Activated CD4-positive, alpha-beta T cell treated with anti-CD3 and anti-CD28 coated beads, Interleukin-2, Interleukin-6, amounts not matched to agents 100 ng/mL and 50 ng/mL, durations not matched to agents 16 hours and 8 hours (primary cell): Measurements from ENCODE around the gene KPNA1.

Source experiments
- DNase-seq: peaks from one replicate; pipeline ENCODE4 v3.0.0-alpha.2; 2020

The KPNA1 gene

DNA sequence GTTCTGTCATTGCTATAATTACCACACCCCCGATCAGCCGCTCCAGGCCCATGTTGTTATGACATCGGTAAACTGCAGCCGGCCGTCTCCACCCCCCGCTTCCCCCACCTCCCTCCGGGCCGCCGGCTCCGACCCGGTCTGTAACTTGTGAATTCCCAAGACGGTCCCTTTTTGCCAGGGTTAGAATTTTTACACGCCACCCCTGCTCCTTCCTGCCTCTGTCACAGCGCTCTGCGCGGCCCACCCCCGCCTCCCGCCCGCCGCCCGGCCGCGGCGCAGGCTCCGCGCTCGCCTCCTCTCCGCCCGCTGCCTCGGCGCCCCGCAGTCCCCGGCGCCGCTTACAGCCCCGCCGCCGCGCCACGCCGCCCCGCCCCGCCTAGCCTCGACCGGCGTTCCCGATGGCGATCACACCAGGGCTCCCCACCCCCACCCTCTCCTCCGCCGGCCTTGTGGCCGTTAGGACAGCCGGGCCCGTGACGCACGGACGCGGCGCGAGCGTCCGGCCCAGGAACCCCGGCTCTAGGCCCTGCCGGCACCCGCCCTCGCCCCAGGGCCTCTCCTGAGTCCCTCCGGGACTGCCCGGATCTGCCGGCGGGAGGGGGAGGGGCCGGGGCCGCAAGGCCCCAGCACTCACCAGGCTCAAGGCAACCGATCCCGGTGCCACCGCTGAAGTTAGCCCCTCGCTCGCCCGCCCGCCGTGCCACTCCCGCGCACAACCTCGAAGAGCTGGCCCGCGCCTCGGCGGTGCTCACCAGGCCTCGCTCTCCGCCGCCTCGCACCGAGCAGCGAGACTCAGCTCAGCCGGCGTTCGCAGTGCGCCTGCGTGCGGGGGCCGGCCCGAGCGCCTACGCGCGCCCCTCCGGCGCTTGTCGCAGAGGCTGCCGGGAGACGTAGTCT is at the start of gene KPNA1:
TSS of gene KPNA1 (minus strand) at position 817 of the 897 bp plus-strand sequence. CDS start 18,374 bp downstream, outside the sequence.
- DNase-seq: peak; percentile 92

DNA sequence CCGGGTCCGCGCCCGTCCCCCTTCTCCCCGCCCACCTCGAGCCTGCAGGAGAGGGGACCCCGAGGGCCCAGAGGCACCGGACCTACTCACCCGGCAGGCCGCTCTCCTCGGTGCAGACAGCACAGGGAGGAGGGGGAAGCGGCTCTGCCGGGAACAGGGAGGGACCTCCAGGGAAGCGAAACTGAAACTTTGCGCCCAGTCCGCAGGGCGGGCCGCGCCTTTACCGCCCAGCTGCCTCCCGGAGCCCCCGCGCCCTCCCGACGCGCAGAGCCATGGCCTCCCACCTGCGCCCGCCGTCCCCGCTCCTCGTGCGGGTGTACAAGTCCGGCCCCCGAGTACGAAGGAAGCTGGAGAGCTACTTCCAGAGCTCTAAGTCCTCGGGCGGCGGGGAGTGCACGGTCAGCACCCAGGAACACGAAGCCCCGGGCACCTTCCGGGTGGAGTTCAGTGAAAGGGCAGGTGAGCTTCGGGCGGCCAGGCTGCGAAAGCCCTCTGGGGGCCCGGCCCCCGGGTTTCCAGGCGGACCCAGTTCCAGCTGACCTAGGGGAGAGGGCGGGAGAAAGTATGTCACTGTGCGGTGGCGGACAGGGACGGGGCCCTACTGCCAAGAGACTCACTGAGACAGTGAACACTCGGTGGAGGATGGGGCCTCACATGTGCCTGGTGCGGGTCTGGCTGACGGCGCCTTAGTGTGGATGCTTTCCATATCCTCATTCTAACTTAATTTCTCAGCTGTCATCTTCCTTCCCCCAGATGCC is 49.6 kb upstream of the KPNA1 start, which contains the start of the genes DTX3L and PARP9:
TSS of gene DTX3L (plus strand) at position 184 of the 758 bp plus-strand sequence. CDS start at position 273, 89 bp downstream.
TSS of gene PARP9 (minus strand) at position 146 of the 758 bp plus-strand sequence. CDS start 4,680 bp downstream, outside the sequence.
- peak; percentile 84 for DNase-seq

DNA sequence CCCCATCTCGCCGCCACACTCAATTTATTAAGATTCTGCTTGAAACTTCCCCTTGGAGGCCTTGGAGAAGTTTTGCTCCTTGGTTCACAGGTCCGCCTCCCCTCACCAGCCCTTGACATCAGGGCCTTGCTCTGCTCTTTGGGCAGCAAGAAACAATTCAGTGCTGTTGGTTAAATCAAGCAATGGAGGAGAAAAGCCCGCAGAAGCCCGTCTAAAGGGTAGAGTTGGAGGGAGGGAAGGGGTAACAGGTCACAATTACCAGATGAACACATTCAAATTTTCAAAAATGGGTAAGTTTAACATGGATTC is 48.9 kb upstream of the KPNA1 start:
- peak; percentile 34 for DNase-seq

DNA sequence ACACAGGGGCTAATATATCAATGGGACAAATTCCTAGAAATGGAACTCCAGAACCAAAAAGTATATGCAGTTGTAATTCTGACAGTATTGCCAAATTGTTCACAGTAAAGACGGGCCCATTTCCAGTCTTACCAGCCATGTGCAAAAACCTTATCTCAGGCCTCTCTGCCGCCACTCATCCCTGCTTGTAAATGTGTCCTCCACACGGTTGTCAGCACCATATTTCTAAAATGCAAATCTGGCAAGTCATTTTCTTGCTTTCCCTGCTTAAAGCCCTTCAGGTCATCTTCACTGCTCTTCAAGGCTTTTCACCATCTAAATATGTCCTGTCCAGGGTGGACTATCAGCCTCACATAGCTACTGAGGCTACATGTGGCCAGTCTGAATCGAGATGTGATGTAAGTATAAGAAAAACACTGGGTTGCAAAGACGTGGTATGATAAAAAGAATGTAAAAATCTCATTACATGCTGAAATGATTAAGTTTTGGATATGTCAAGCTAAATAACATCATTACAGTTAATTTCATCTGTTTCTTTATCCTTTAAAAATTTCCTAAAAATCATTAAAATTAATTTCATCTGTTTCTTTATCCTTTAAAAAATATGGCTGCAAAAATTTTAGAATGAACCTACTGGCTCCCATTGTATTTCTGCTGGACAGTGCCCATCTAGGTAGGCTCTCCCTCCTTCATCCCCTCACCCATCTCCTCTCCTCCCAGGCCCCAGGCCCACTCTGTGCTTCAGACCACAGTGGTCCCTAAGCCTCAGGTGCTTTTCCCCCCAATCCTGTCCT is 48.4 kb upstream of the KPNA1 start:
- no peak for DNase-seq

DNA sequence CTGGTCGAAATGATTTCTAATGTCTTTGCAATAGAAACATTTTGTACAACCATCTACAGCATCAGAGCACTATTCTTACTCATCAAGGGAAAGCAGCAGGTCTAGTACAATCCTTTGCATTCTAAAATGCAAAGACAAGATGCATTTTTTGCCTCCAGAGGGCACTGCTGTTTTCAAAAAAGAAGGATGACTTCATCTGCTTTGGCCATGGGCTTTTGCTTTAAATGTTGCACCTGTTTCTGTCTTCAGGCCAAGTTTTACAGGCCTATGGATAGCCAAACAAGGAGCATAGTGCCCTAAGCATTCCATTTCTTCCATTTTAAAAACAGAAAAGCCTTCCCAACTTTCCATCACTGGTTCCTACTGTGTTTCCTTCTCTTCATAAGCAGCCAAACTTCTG is 45.9 kb upstream of the KPNA1 start:
- DNase-seq: peak; percentile 75

DNA sequence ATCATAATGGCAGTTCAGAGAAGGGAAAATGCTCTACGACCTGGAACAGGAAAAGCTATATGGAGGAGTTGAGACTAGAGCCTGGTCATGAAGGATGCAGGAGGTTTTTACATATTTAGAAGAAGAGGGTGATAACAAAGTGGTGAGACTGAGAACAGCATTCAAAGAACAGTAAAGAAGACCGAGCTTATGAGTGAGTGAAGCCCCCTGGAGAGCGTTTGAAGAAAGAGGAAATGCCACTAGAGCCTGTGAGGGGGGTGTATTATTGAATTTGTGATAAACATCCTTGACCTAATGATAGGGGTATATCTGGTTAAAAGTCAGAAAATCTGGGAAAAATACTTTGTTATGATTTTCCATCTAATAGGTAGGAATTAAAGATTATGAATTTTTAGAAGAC is 45.2 kb upstream of the KPNA1 start:
- DNase-seq: no peak

DNA sequence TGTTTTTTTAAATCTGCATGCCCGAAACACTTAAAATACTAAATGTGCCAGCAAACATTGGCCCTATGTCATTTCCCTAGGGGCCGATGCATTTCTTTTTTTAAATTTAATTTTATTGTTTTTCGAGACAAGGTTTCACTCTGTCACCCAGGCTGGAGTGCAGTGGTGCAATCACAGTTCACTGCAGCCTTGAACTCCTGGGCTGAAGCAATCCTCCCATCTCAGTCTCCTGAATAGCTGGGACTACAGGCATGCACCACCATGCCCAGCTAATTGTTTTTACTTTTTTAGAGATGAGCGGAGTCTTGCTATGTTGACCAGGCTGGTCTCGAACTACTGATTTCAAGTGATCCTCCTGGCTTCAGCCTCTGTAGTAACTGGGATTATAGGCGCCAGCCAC is 43.9 kb upstream of the KPNA1 start:
- no peak for DNase-seq

DNA sequence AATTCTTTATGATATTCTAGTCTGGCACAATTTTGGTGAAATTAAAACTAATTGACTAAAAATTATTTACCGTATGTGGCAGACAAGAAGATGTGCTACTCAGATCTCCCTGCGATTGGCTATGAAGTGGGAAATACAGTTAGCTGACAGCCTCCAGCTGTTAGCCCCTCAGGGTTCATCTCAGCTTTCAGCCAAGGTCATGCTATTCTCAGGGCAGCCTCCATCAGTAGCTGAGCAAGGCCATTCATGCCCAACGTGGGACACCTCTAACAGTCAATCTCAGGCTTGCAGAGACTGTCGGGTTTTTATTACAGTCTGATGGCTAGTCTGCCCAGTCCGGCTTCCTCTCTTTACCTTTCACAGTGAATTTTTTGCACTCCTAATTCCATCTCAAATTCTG is 42.6 kb upstream of the KPNA1 start:
- no peak for DNase-seq

DNA sequence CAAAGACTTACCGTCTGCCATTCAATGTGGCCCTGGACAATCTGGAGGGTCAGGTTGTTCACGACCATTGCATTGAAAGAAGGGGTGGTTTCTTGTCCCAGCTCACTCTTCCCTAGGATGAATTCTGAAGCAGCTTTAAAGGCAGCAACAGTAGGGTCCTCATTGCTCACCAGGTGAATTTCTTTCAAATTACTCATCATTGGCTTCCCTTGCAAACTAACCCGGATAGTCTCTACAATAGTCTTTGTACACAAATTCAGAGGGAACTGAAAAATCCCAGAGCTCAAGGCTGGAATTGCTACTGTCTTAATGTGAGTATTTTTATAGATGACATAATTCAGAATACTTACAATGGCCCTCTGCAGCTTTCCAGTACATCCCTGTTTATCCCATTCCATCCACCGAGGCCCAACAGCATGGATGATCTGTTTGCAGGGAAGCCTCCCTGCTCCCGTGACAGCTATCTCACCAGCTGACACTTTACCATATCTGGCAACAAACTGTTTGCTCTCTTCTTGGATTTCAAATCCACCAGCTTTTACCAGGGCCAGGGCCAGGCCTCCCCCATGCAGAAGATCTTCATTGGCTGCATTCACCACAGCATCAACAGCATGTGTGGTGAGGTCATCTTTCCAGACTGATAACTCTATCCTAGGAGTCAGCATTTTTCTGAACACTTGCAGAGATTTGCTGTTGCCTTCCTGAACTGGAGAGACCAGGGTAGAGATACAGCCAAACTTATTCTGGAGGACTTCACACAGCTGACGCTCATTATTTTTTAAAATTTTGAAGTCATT is 40.7 kb upstream of the KPNA1 start:
- no peak for DNase-seq

DNA sequence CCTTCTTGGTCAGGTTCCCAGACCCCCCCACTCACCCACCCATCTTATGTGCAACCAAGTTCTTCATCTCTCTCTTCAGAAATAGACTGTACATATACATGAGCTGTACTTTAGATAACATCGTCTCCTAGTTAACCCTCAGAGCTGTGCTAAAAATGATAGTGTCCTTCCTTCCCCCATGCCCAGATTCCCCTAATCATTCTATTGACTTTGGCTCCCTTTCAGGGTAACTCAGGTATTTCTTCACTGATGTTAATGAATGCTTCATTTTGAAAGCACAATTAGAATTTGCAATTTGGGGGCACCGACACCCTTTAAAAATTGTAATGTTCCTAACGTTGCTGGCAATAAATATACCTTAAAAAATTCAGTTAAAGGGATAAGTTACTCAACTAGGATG is 38.4 kb upstream of the KPNA1 start:
- no peak for DNase-seq

DNA sequence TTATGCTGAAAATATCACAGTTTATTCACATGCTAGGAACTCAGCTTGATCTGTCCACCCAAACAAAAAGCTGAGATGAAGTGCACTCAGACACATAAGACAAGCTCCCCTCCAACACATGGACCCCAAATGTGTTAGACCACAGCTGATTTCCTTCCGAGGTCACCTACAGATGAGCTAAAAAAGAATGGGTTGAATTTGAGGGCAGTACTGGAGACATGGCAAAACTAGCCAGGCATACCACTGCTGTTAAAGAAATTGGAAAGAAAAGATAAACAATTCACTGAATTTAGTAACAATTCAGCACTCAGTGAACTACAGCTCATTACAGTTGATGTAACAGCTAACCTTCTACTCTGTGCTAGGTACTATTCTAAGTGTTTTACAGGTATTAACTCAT is 33.9 kb upstream of the KPNA1 start:
- no peak for DNase-seq

DNA sequence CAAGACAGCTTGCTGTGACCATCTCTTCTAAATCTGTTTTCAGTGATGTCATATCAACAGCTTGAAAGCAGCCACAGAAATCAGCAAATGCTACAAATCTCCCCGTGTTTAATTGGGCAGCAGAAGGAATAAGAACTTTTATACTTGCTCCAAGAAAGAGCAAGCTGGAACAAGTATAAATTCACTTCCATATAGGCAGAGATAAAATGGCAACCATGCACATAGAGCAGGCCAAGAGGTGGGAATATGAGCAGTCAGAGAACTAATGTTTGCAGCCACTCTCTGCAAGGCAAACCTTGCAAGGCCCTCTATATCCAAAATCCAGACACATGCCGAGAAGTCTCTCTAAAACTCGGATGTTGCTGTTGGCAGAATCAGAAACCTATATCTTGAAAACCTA is 33.3 kb upstream of the KPNA1 start:
- no peak for DNase-seq

DNA sequence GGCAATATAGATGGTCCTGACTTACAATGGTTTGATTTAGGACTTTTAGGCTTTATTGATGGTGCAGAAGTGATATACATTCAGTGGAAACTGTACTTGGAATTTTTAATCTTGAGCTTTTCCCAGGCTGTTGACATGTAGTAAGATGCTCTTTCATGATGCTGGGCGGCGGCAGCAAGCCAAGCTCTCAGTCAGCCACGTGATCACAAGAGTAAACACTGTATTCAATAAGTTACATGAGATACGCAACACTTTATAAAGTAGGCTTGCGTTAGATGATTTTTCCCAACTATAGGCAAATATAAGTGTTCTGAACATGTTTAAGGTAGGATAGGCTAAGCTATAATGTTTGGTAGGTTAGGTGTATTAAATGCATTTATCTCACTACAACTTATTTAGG is 31.4 kb upstream of the KPNA1 start:
- no peak for DNase-seq

DNA sequence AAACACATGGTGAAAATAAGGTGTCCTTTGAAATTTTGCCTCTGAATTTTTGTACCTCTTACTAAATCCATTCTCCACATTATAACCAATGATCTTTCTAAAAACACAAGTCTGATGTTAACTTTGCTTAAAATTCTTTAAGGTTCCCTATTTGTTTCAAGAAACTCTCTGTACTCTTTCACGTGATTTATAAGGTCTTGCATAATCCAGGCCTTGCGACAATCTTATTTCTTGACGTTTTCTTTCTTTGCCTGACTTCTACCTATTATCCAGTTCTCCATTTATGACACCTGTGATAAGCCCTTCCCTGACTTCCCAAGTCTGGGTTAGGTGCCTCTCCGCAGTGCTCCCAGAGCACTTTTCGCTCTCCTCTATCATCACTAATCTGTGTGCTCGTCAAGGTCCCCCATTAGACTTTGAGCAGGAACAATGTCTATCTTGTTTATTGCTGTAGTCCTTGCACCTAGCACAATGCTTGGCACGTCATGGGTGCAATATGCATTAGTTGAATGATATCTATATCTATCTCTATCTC is 24.3 kb upstream of the KPNA1 start:
- no peak for DNase-seq

DNA sequence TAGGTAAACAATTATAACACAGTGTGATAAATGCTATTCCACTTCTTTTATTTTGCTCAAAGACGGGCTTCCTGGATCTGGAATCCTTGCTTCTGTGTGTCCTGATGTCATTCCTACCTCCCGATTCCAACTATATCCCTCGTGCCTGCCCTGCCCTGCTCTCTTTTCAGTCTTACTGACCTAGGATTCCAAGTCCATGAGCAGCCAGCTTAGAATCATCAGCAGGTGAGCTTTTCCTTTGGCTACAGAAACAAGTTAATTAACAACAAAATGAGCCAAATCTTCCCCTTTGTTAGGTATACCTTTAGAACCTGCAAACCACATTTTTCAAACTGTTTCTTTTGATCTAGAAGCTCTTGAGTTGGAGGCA is 21.9 kb upstream of the KPNA1 start:
- DNase-seq: no peak

DNA sequence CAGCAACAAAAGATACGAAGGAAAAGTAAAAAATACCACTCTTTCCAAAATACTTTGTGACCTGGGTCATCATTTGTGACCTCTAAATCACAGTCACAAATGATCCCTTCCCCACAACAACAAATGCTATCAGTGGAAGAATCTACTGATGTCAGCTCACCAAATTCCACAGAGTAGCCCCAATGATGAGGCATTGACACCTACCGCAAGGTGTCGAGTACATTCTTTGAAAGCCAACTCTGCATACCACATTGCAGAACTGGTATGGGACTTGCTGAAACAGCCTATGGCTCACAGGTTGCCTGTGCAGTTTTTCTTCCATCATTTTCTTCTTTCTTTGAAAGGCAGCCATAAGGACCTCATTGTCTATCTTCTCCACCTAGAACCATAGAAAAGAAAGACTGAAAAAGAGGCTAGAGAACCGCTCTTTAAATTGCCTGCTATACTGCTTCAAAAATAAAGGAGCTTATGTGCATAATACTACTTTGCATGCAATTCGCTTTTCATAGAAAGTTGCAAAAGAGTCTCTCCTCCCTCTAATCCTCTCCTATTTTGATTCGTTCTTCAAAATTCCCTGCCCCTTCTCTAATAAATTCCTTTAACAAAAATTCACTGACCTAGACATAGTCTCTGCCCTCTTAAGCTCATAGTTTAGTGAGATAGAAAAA is 21.4 kb upstream of the KPNA1 start:
- no peak for DNase-seq

DNA sequence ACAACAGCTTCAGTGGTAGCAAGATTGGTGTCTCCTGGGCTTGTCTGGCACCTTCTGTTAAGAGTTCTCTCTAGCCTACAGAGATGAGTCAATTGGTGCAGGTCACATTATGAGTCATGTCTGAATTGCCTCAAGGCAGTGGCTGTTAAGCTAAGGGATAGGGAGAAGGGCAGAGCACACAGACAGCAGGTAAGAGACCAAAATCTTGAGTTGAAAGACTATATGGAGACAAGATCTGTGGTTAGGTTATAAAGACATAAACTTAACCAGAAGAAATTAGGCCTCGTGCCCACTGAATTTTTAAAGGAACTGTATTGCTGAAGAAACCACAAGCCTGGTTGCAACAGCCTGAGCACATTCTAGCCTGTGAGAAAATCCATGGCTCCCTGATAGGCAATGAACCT is 19.2 kb upstream of the KPNA1 start:
- DNase-seq: peak; percentile 95

DNA sequence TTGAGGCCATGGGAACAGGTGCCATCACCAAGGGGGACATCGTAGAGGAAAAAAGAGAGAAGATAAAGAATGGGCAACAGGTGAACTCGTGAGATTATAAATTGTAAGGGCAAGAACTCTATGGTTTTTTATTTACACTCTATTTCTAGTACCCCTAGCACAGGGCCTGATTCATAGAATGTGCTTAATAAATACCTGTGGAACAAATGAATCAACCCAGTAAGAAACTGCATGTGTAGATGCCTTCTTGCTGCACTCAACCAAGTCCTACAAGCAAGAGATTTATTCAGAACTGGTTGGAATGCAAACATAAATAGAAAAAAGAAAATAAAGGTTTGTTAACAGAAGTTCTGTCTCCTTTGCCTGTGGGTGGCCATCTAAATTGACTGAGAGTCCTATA is 18.7 kb upstream of the KPNA1 start:
- DNase-seq: no peak

DNA sequence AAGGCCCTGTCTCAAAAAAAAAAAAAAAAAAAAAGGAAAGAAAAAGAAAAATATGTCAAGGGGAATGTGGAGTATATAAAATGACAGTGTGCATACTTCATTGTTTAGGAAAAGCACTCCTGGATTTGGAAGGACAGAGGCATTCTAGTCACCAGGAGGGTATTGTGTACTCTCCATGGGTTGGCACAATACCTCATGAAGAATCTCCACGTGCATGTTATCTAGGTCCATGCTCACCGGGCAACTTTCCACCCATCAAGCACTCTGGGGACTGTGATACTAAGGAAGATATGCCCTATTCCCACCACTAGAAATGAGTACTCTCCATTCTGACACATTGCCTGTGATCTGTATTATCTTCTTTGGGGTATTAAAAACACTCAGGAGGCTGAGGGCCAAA is 15.4 kb upstream of the KPNA1 start:
- no peak for DNase-seq

DNA sequence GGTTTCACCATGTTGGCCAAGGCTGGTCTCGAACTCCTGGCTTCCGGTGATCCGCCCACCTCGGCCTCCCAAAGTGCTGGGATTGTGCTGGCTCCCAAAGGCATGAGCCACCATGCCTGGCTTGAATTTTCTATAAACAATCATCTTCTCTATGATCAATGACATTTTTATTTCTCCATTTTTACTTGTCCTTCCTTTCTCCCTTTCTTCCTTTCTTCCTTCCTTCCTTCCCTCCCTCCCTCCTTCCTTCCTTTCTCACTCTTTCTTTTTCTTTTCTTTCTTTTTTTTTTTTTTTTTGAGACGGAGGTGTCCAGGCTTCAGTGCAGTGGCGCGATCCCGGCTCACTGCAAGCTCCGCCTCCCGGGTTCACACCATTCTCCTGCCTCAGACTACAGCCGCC is 8.6 kb upstream of the KPNA1 start:
- no peak for DNase-seq

DNA sequence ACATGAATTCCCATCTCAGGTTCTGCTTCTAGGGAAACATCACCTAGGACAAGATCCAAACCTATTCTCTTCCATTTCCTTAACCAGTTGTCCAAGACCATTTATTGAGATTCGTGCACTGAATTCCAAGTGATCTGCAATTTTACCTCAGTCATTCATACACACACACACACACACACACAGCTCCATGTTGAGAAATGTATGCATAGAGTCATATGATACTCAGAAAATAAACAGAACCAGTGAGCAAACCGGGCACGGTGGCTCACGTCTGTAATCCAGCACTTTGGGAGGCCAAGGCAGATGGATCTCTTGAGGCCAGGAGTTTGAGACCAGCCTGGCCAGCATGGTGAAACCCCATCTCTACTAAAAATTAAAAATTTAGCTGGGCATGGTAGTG is 6.1 kb upstream of the KPNA1 start:
- no peak for DNase-seq

DNA sequence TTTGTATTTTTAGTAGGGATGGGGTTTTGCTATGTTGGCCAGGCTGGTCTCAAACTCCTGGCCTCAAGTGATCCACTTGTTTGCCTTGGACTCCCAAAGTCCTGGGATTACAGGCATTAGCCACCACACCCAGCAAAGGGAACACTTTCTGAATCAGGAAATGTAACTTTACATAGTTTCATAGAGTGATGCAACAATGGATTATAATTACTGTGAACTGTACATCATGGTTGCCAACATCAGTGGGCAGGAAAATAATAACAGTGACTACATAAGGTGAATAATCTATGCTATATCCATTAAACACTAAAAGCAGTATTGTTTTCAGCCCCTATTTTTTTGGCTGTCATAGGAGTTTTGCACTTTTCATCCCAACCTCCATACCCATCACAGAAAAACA is 5.0 kb upstream of the KPNA1 start:
- DNase-seq: no peak
